Liver (tissue), 3 donors: Measurements from ENCODE around the gene PYGB.

Experiments
- ATF3 ChIP-seq: IDR thresholded peaks from 2 replicates; pipeline ENCODE4 v1.6.1; 2016; ENCODE audit warnings: antibody characterized with exemption
- CTCF ChIP-seq: fragments of 150-350 bp; IDR thresholded peaks from 2 replicates; pipeline ENCODE4 v1.5.1; 2017; ENCODE audit warnings: improper control_type of control experiment, low read depth, low read length; ENCODE audit not compliant: missing input control
- GABPA ChIP-seq, 2 donors: IDR thresholded peaks in 1 of 2; conservative IDR thresholded peaks in 1 of 2; 2 replicates each; pipeline ENCODE4 v1.6.1; 2016; ENCODE audit warnings: antibody characterized with exemption in 2 of 2, mild to moderate bottlenecking in 1 of 2, moderate library complexity in 1 of 2
- HNF4G ChIP-seq: IDR thresholded peaks from 2 replicates; pipeline ENCODE4 v1.6.1; 2016; ENCODE audit warnings: antibody characterized with exemption
- JUND ChIP-seq, 2 donors: IDR thresholded peaks; 2 replicates each; pipeline ENCODE4 v1.6.1; 2016; ENCODE audit warnings: antibody characterized with exemption in 2 of 2
- RAD21 ChIP-seq, 2 donors: IDR thresholded peaks; 2 replicates each; pipeline ENCODE4 v1.6.1; 2016; ENCODE audit warnings: antibody characterized with exemption in 2 of 2, mild to moderate bottlenecking in 2 of 2
- REST ChIP-seq: IDR thresholded peaks from 2 replicates; pipeline ENCODE4 v1.6.1; 2016; ENCODE audit warnings: antibody characterized with exemption, mild to moderate bottlenecking
- SP1 ChIP-seq: IDR thresholded peaks from 2 replicates; pipeline ENCODE4 v1.6.1; 2018; ENCODE audit warnings: antibody characterized with exemption, mild to moderate bottlenecking
- TAF1 ChIP-seq: conservative IDR thresholded peaks from 2 replicates; pipeline ENCODE4 v1.6.1; 2016; ENCODE audit warnings: antibody characterized with exemption, mild to moderate bottlenecking
- YY1 ChIP-seq: IDR thresholded peaks from 2 replicates; pipeline ENCODE4 v1.6.1; 2016; ENCODE audit warnings: antibody characterized with exemption, mild to moderate bottlenecking
- TF ChIP-seq, protein P1 (sequence below): IDR thresholded peaks from 2 replicates; pipeline ENCODE4 v1.6.1; 2016; ENCODE audit warnings: antibody characterized with exemption
- donor health status: healthy.
- donor health status: healthy.

DNA sequence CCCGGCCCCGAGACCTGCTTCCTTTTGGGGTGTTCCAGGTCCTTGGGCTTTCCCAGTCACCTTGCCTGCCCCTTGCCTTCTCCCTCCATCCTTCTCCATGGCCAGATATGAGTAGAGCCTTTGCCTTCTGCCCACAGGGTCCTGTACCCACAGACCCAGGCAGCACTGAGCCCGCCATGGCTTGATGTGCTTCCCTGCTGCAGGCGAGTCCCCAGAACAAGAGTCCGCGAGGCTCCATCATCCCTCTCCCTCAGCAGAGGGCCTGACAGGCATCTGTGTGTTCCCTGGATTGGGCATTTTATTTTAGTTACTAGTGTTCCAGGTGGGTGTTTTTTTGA, 21.9 kb downstream of the PYGB start:
- TF ChIP-seq CTCF (no peak), YY1 (no peak), HNF4G (no peak), REST (no peak), TAF1 (no peak), JUND (IDR thresholded peaks at IDR 0.05) (no peak), GABPA (IDR thresholded peaks at IDR 0.05 in 1 of 2, conservative IDR thresholded peaks at IDR 0.05 in 1 of 2) (no peak), ATF3 (no peak), RAD21 (IDR thresholded peaks at IDR 0.05) (no peak), SP1 (no peak)
- TF ChIP-seq, protein P1, sequence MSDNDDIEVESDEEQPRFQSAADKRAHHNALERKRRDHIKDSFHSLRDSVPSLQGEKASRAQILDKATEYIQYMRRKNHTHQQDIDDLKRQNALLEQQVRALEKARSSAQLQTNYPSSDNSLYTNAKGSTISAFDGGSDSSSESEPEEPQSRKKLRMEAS, result no peak
